Omental fat pad (tissue), 4 donors: ENCODE data around the gene PPP2R3C. TPM values are rescaled to one million over a fixed set of nuclear protein-coding genes. Genes with fewer than 3 reads are reported as not detected.
A peak's percentile ranks its signal among the peaks of the same experiment; 100 is the strongest.
"Not testable (repeated sequence)": the region's sequence is repeated elsewhere in the genome, so short reads cannot be mapped to it uniquely, and the experiment has no call there.

Experiments
- ATAC-seq: fragments of 150-250 bp; one replicate; pipeline ENCODE4 v1.9.1; 2016; ENCODE audit warnings: mild to moderate bottlenecking, moderate library complexity; ENCODE audit not compliant: low FRiP score
- DNase-seq: peaks from one replicate; pipeline ENCODE4 v3.0.0-alpha.2; 2019; ENCODE audit warnings: low spot score
- total RNA-seq, 4 donors: library from RNA; depleted of rRNA; stranded (reverse); fragments of >200 nt; gene quantifications; one replicate each; pipeline ENCODE4 v1.1.0, GENCODE V29; 2016
- TF ChIP-seq, protein P1 (sequence below), 3 donors: fragments of 450-650 bp; IDR thresholded peaks; one replicate each; pipeline ENCODE4 v1.5.1; 2016 to 2017; ENCODE audit warnings: antibody characterized with exemption in 3 of 3, mild to moderate bottlenecking in 3 of 3, moderate library complexity in 2 of 3

The PPP2R3C gene
- total RNA-seq, 4 donors from 2014 or later, result 18.1 to 47.6 (median 25.7) TPM

DNA sequence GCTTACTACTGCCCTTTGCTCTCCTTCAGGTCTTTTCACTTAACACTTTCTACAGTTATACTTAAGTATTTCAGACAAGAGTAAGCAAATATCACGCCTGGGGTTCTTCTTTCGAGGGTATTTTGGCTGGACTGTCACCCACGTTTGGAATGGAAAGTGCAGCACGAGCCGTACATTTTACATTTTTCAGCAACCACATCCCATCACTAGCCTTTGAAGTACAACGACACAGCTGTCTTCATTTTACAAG lies 76.1 kb downstream of the PPP2R3C start:
- no peak for DNase-seq
- TF ChIP-seq, protein P1, sequence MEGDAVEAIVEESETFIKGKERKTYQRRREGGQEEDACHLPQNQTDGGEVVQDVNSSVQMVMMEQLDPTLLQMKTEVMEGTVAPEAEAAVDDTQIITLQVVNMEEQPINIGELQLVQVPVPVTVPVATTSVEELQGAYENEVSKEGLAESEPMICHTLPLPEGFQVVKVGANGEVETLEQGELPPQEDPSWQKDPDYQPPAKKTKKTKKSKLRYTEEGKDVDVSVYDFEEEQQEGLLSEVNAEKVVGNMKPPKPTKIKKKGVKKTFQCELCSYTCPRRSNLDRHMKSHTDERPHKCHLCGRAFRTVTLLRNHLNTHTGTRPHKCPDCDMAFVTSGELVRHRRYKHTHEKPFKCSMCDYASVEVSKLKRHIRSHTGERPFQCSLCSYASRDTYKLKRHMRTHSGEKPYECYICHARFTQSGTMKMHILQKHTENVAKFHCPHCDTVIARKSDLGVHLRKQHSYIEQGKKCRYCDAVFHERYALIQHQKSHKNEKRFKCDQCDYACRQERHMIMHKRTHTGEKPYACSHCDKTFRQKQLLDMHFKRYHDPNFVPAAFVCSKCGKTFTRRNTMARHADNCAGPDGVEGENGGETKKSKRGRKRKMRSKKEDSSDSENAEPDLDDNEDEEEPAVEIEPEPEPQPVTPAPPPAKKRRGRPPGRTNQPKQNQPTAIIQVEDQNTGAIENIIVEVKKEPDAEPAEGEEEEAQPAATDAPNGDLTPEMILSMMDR (IDR thresholded peaks at IDR 0.05), result no peak
- no peak for ATAC-seq

DNA sequence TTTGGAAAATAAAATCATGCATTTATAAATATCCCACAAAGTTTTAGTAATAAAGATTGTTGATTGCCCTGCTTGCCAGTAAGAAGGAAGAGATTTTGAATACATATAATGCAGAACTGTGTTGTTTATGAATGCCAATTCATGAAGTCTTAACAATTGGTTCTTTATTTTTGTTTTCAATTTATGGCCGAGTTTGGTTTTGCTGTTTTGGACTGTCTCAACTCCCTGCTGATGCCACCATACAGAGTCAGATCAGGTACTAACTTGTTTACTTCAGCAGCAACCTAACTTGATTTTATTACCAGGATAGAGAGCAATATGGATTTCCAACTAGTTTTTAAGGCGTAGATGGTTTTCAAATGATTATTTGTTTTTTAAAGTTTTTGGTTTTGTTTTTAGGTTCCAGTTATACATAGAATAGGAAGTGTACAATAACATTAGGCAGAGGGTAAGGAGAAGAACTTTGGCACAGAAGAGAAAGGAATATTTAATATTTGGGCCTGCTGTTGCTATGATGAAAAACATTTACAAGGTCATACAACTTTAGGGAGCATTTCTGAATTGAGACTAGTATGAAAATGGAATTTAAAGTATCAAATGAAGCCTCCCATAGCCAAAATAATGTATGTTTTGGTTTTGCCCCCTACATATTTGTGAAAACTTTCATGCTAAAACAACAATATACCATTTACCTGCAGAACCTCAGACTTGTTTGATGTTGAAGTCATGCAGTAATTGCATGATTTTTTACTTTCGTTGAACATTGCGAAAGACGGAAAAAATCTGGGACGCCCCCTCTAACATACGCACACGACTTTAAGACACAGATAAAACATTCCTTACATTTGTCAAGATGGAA lies 76.6 kb downstream of the PPP2R3C start:
- TF ChIP-seq, protein P1 (IDR thresholded peaks at IDR 0.05), result no peak
- peak; percentile 36 for ATAC-seq
- no peak for DNase-seq

DNA sequence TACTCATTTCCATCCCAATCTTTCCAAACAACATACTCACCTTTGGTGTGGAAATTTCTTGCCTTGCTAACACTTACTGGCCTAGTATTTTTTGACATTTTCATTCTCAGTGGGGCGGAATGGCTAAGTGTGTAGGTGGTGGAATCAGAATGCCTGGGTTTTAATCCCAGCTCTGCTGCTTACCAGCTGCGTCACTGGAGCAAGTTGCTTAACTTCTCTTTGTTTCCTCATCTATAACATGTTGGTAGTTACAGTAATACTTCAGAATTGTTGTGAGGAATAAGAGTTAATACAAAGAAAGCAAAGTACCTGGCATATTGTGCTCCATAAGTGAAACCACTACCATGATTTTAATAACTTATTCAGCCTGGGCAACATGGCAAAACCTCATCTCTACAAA lies 78.7 kb downstream of the PPP2R3C start:
- TF ChIP-seq, protein P1 (IDR thresholded peaks at IDR 0.05), result no peak
- DNase-seq, result no peak
- no peak for ATAC-seq

DNA sequence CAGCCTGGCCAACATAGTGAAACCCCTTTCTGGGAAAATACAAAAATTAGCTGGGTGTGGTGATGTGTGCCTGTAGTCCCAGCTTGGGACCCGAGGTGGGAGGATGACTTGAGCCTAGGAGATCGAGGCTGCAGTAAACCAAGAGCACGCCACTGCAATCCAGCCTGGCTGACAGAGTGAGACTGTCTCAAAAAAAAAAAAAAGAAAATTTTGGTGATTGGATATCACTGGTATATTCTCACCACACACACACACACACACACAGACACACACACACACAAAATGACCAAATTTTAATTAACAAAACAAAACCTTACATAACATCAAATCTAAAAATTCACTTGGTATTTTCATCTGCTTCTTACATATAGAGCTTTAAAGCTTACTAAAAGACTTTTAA lies 79.2 kb downstream of the PPP2R3C start:
- TF ChIP-seq, protein P1 (IDR thresholded peaks at IDR 0.05), result no peak
- DNase-seq, result no peak
- ATAC-seq, result no peak

DNA sequence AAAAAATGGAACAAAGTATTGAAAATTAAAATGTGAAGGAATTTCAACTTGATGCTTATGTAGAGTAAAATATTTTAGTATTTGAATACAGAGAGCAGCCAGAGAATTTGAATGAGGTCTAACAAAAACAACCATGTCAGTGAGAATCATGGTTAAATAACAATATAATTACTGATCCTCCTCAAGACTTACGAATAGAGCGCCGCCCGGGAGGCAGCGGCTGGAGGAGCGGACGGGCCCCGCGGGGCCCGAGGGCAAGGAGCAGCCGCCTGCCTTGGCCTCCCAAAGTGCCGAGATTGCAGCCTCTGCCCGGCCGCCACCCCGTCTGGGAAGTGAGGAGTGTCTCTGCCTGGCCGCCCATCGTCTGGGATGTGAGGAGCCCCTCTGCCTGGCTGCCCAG lies 83.5 kb downstream of the PPP2R3C start:
- DNase-seq, ATAC-seq: not testable (repeated sequence)

Other genes with a start within 250 kb of the PPP2R3C start
- gene BAZ1A, start 246.6 kb downstream of the PPP2R3C start, total RNA-seq, result 10 to 100 TPM; 22.7 to 86.7 (median 56.0) TPM
- 10 to 100 TPM; 41.0 to 64.0 (median 47.7) TPM for gene SRP54, start 139.0 kb downstream of the PPP2R3C start, total RNA-seq
- 100 to 1,000 TPM in 1 of 4 donors, 10 to 100 TPM in 3; 35.7 to 123 (median 52.3) TPM for gene FAM177A1, start 75.7 kb downstream of the PPP2R3C start, total RNA-seq
- 10 to 100 TPM; 19.4 to 31.4 (median 24.1) TPM for gene PRORP, start 562 bp upstream of the PPP2R3C start, total RNA-seq
- gene PSMA6, start 170.4 kb upstream of the PPP2R3C start, total RNA-seq, result 100 to 1,000 TPM; 158 to 180 (median 170) TPM